ENCODE data around the gene ENO2.

DNA sequence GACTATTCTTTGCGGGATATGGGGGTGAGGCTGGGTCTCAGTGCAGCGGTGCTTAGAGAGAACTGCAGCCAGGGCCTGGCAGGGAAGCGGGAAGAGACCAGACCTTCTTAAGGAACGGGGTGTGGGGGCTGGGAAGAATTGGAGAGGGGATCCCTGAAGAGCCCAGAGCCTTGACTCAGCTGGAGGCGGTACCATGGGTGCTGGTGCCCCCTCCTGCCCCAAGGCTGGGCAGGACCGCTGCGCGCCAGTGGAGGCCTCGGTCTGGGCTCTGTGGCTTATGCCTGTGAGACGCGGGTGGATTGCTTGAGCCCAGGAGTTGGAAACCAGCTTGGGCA is 27.9 kb downstream of the ENO2 start:
- TF ChIP-seq CTCF (IDR thresholded peaks at IDR 0.05) (no peak), POLR2A (IDR thresholded peaks at IDR 0.05) (no peak)
